Measurements from ENCODE around the gene NRN1L. TPM values are rescaled to one million over a fixed set of nuclear protein-coding genes. Genes with fewer than 3 reads are reported as not detected.

NRN1L gene
- total and polyA plus RNA-seq, 4 donors = 0.14 to 0.33 (median 0.23) TPM

GRCh38 chr16:67845291-67846062 lies 39.2 kb upstream of the NRN1L start (continued):
- TF ChIP-seq CTCF (IDR thresholded peaks at IDR 0.05; ENCODE audit: low read depth, low read length, missing input control) = no peak
- TF ChIP-seq REST (IDR thresholded peaks at IDR 0.05) = no peak
- no peak for TF ChIP-seq HNF4G (IDR thresholded peaks at IDR 0.05)

GRCh38 chr16:67846063-67846319 lies 38.7 kb upstream of the NRN1L start:
- WGBS = 12% methylated on average over 2 of the region's 2 CpGs
- Histone ChIP-seq H3K9me3 (ENCODE audit: control insufficient read depth in 4 of 4, low read length in 3 of 4) (no peaks in the 10 kb centered on the region), H3K27me3 (ENCODE audit: control insufficient read depth in 4 of 4, insufficient read depth in 4 of 4, low read length in 3 of 4) (no peaks in the 10 kb centered on the region), H3K27ac (ENCODE audit: low read depth in 1 of 2, low read length in 2 of 2) (peak overlapping the region; percentile 89 to 97), H3K9ac (ENCODE audit: low read depth in 1 of 2, low read length in 2 of 2) (peak overlapping the region; percentile 80 to 81), H3K4me3 (ENCODE audit: low read depth in 1 of 3, low read length in 3 of 3) (peak overlapping the region; percentile 60 to 84 (median 80)), H3K4me1 (ENCODE audit: control insufficient read depth in 4 of 4, insufficient read depth in 4 of 4, low read length in 3 of 4) (peaks cover 14 to 54% (median 42%) of the 10 kb centered on the region in 4 donors), H3K36me3 (ENCODE audit: control insufficient read depth in 4 of 4, insufficient read depth in 3 of 4, low read depth in 1 of 4, low read length in 3 of 4) (no peaks in the 10 kb centered on the region)
- no peak for DNase-seq (ENCODE audit: low spot score)
- TF ChIP-seq HNF4A (conservative IDR thresholded peaks at IDR 0.05) (no peak), EGR1 (IDR thresholded peaks at IDR 0.05; ENCODE audit: low read depth in 2 of 2) (no peak), REST (IDR thresholded peaks at IDR 0.05) (no peak), CTCF (IDR thresholded peaks at IDR 0.05; ENCODE audit: low read depth, low read length, missing input control) (no peak), GABPA (IDR thresholded peaks at IDR 0.05 in 1 of 2, conservative IDR thresholded peaks at IDR 0.05 in 1 of 2) (no peak), NR2F2 (IDR thresholded peaks at IDR 0.05) (no peak), FOXA2 (IDR thresholded peaks at IDR 0.05) (no peak), YY1 (IDR thresholded peaks at IDR 0.05) (no peak), ZBTB33 (IDR thresholded peaks at IDR 0.05) (no peak), SP1 (IDR thresholded peaks at IDR 0.05) (no peak), TAF1 (conservative IDR thresholded peaks at IDR 0.05) (no peak), RXRA (IDR thresholded peaks at IDR 0.05) (no peak), FOXA1 (IDR thresholded peaks at IDR 0.05) (no peak), MAX (IDR thresholded peaks at IDR 0.05) (no peak), JUND (IDR thresholded peaks at IDR 0.05) (no peak), HNF4G (IDR thresholded peaks at IDR 0.05) (no peak), ATF3 (IDR thresholded peaks at IDR 0.05) (no peak)
